ENCODE results near the gene DNAH14. TPM values are rescaled to one million over a fixed set of nuclear protein-coding genes. Genes with fewer than 3 reads are reported as not detected.

Gene DNAH14
- total RNA-seq, 2 donors from 2014 or later, result 16.9 to 33.3 TPM

- ATAC-seq, result no peak
- DNase-seq, result no peak
- no peak for TF ChIP-seq POLR2A (IDR thresholded peaks at IDR 0.05)
- TF ChIP-seq, protein P1, sequence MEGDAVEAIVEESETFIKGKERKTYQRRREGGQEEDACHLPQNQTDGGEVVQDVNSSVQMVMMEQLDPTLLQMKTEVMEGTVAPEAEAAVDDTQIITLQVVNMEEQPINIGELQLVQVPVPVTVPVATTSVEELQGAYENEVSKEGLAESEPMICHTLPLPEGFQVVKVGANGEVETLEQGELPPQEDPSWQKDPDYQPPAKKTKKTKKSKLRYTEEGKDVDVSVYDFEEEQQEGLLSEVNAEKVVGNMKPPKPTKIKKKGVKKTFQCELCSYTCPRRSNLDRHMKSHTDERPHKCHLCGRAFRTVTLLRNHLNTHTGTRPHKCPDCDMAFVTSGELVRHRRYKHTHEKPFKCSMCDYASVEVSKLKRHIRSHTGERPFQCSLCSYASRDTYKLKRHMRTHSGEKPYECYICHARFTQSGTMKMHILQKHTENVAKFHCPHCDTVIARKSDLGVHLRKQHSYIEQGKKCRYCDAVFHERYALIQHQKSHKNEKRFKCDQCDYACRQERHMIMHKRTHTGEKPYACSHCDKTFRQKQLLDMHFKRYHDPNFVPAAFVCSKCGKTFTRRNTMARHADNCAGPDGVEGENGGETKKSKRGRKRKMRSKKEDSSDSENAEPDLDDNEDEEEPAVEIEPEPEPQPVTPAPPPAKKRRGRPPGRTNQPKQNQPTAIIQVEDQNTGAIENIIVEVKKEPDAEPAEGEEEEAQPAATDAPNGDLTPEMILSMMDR (IDR thresholded peaks at IDR 0.05), result no peak
- no peaks in the 10 kb centered on the region for H3K27me3 ChIP-seq
- H3K4me1 ChIP-seq, result no peaks in the 10 kb centered on the region
- no peaks in the 10 kb centered on the region for H3K36me3 ChIP-seq (replicated peaks in 1 of 2; ENCODE audit: insufficient read depth in 1 of 2, low read depth in 2 of 2)
- no peak overlapping the region for H3K27ac ChIP-seq
- H3K9me3 ChIP-seq, result no peaks in the 10 kb centered on the region
- H3K4me3 ChIP-seq, result no peak overlapping the region
- WGBS, 2 donors, result 95 to 99% methylated on average over 3 of the region's 3 CpGs
- intact Hi-C loops (cut with DNase I), result no loop called here
These were observed 167.7 kb downstream of the DNAH14 start for GRCh38 chr1:225097175-225097574.

DNA sequence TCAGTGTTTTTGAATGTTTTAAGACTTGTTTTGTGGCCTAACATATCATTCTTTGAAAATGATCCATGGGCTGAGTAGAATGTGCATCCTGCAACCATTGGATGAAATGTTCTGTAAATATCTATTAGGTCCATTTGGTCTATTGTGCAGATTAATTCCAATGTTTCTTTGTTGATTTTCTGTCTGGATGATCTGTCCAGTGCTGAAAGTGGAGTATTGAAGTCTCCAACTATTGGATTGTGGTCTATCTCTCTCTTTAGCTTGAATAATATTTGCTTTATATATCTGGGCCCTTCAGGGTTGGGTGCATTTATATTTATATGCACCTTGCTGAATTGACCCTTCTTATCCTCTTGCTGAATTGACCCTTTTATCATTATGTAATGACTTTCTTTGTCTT, 181.5 kb downstream of the DNAH14 start:
- Histone ChIP-seq H3K27ac (no peak overlapping the region), H3K4me1 (peaks cover 5% of the 10 kb centered on the region), H3K9me3 (no peaks in the 10 kb centered on the region), H3K4me3 (no peak overlapping the region), H3K27me3 (no peaks in the 10 kb centered on the region), H3K36me3 (replicated peaks in 1 of 2; ENCODE audit: insufficient read depth in 1 of 2, low read depth in 2 of 2) (no peaks in the 10 kb centered on the region)
- no peak for DNase-seq
- TF ChIP-seq, protein P1 (IDR thresholded peaks at IDR 0.05), result no peak
- TF ChIP-seq POLR2A (IDR thresholded peaks at IDR 0.05), result no peak
- no peak for ATAC-seq
- intact Hi-C loops (cut with DNase I), result no loop called here

GRCh38 chr1:225113265-225113664, 183.8 kb downstream of the DNAH14 start:
- peak; percentile 45 for ATAC-seq
- TF ChIP-seq, protein P1 (IDR thresholded peaks at IDR 0.05), result no peak
- TF ChIP-seq POLR2A (IDR thresholded peaks at IDR 0.05), result no peak

GRCh38 chr1:225114354-225114990, 185.0 kb downstream of the DNAH14 start:
- 76 to 92% methylated on average over 1 of the region's 1 CpG for WGBS, 2 donors
- TF ChIP-seq, protein P1 (IDR thresholded peaks at IDR 0.05), result no peak
- no peak for TF ChIP-seq POLR2A (IDR thresholded peaks at IDR 0.05)
- no peaks in the 10 kb centered on the region for H3K9me3 ChIP-seq
- ATAC-seq, result no peak
- DNase-seq, result no peak
- H3K27me3 ChIP-seq, result no peaks in the 10 kb centered on the region
- intact Hi-C loops (cut with DNase I), result no loop called here
- H3K36me3 ChIP-seq (replicated peaks in 1 of 2; ENCODE audit: insufficient read depth in 1 of 2, low read depth in 2 of 2), result no peaks in the 10 kb centered on the region
- no peak overlapping the region for H3K4me3 ChIP-seq
- no peak overlapping the region for H3K27ac ChIP-seq
- peaks cover 5% of the 10 kb centered on the region for H3K4me1 ChIP-seq

More at GRCh38 chr1:225113265-225113664, 183.8 kb downstream of the DNAH14 start:
- WGBS, 2 donors, result 17 to 36% methylated on average over 1 of the region's 1 CpG
- no peak overlapping the region for H3K27ac ChIP-seq
- H3K4me3 ChIP-seq, result no peak overlapping the region
- DNase-seq, result peak; percentile 11 to 16 (median 14)
- peaks cover 5% of the 10 kb centered on the region for H3K4me1 ChIP-seq
- H3K9me3 ChIP-seq, result no peaks in the 10 kb centered on the region
- H3K36me3 ChIP-seq (replicated peaks in 1 of 2; ENCODE audit: insufficient read depth in 1 of 2, low read depth in 2 of 2), result no peaks in the 10 kb centered on the region
- intact Hi-C loops (cut with DNase I), result no loop called here
- no peaks in the 10 kb centered on the region for H3K27me3 ChIP-seq

DNA sequence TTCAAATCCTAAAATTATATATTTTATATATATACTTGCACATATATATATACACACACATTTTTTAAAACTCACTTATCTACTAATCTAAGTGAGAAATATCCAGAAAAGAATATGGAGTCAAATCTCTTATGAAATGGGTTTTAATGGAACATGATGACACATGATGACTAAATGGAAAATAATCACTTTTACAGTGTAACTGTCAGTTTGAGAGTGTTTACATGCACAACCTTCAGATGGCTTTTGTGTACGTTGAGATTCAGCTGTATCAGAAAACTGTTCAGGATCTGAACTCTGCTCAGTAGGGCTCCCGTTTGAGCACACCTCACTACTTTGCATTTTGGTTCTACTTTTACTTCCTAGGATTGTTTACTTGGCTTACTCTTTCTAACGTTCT, 189.8 kb downstream of the DNAH14 start:
- Histone ChIP-seq H3K27ac (no peak overlapping the region), H3K27me3 (no peaks in the 10 kb centered on the region), H3K4me3 (no peak overlapping the region), H3K36me3 (replicated peaks in 1 of 2; ENCODE audit: insufficient read depth in 1 of 2, low read depth in 2 of 2) (no peaks in the 10 kb centered on the region), H3K9me3 (no peaks in the 10 kb centered on the region), H3K4me1 (no peaks in the 10 kb centered on the region)
- WGBS, 2 donors, result 68 to 69% methylated on average over 3 of the region's 3 CpGs
- no peak for ATAC-seq
- intact Hi-C loops (cut with DNase I), result no loop called here
- no peak for DNase-seq
- no peak for TF ChIP-seq POLR2A (IDR thresholded peaks at IDR 0.05)
- TF ChIP-seq, protein P1 (IDR thresholded peaks at IDR 0.05), result no peak

Measured in body of pancreas (tissue), 4 donors.